HepG2 (cell line): ENCODE data around the gene ADORA2B. TPM values are rescaled to one million over a fixed set of nuclear protein-coding genes. Genes with fewer than 3 reads are reported as not detected.

Source experiments
- ATAC-seq: fragments of 200-7000 bp; cut with Tn5 transposase; 3 replicates; pipeline ENCODE4 v1.9.1; 2020; ENCODE audit warnings: mild to moderate bottlenecking, moderate library complexity
- BruUV-seq: library from RNA; stranded (reverse); fragments of 400-500 nt; replicated peaks from 2 replicates; lab custom pipeline; 2021; lab: Mats Ljungman, UMichigan
- CTCF ChIA-PET: fragments of 300-600 bp; formaldehyde crosslinking; extraction: SDS; loops from one replicate; lab custom pipeline; 2021; ENCODE audit warnings: low total read pairs, inconsistent platforms, low intra/inter-chr PET ratio; lab: Yijun Ruan, JAX
- POLR2A ChIA-PET: fragments of 350-600 bp; sonication (Branson Sonifier 250); formaldehyde crosslinking; loops from one replicate; lab custom pipeline; 2020; ENCODE audit warnings: antibody characterized with exemption, inconsistent platforms; lab: Yijun Ruan, JAX
- DNase-seq: peaks from one replicate; pipeline ENCODE4 v3.0.0-alpha.2; 2015; ENCODE audit warnings: low spot score
- FAIRE-seq: peaks from 3 replicates; lab custom pipeline; 2011; peaks lifted over from hg19 to GRCh38; lab: Jason Lieb, UNC
- H2AFZ ChIP-seq: one replicate; pipeline ENCODE4 v1.6.1; 2011; ENCODE audit warnings: low read length, inconsistent platforms
- H3K27ac ChIP-seq: fragments of 300-600 bp; 3 replicates; pipeline ENCODE4 v1.8.0; 2011; ENCODE audit warnings: mixed run types, mild to moderate bottlenecking, mixed read lengths, low read length, inconsistent platforms; ENCODE audit not compliant: insufficient read depth; ENCODE audit errors: extremely low read length
- H3K27me3 ChIP-seq, 2 experiments: fragments of 200-600 bp in 1 of 2; 2 replicates in 1 of 2; 3 replicates in 1 of 2; pipeline versions ENCODE4 v1.6.0 to v1.8.0; 2011; ENCODE audit warnings: low read length in 2 of 2, mild to moderate bottlenecking in 2 of 2, moderate library complexity in 2 of 2, inconsistent platforms in 1 of 2; ENCODE audit not compliant: insufficient read depth in 2 of 2, control insufficient read depth in 1 of 2
- H3K36me3 ChIP-seq, 2 experiments: fragments of 200-600 bp in 1 of 2; replicated peaks in 1 of 2; 2 replicates in 1 of 2; 3 replicates in 1 of 2; pipeline versions ENCODE4 v1.5.1 to v1.8.0; 2011; ENCODE audit warnings: low read length in 2 of 2, inconsistent platforms in 1 of 2; ENCODE audit not compliant: insufficient read depth in 2 of 2, control insufficient read depth in 1 of 2
- H3K4me1 ChIP-seq: 2 replicates; pipeline ENCODE4 v1.5.1; 2012; ENCODE audit warnings: low read length, inconsistent platforms; ENCODE audit not compliant: insufficient read depth
- H3K4me2 ChIP-seq: 2 replicates; pipeline ENCODE4 v1.6.0; 2011; ENCODE audit warnings: low read depth, low read length, inconsistent platforms
- H3K4me3 ChIP-seq, 3 experiments: fragments of 200-600 bp in 1 of 3; sonication (generic), shearing (Covaris generic) in 1 of 3; replicated peaks in 1 of 3; 2 replicates each; pipeline ENCODE4 v1.5.1; 2011 to 2016; ENCODE audit warnings: low read length in 3 of 3, inconsistent platforms in 2 of 3, low read depth in 2 of 3, mild to moderate bottlenecking in 2 of 3, control low read depth in 1 of 3, mixed read lengths in 1 of 3; ENCODE audit not compliant: insufficient read depth in 1 of 3
- H3K79me2 ChIP-seq: one replicate; pipeline ENCODE4 v1.6.1; 2011; ENCODE audit warnings: low read length, inconsistent platforms; ENCODE audit not compliant: insufficient read depth
- H3K9ac ChIP-seq: 2 replicates; pipeline ENCODE4 v1.6.0; 2011; ENCODE audit warnings: mild to moderate bottlenecking, low read depth, low read length, inconsistent platforms; ENCODE audit not compliant: insufficient read depth
- H3K9me3 ChIP-seq: 2 replicates; pipeline ENCODE4 v1.5.1; 2012; ENCODE audit warnings: mild to moderate bottlenecking, low read length
- H4K20me1 ChIP-seq: 2 replicates; pipeline ENCODE4 v1.6.0; 2011; ENCODE audit warnings: inconsistent platforms, mild to moderate bottlenecking, low read length, moderate library complexity; ENCODE audit not compliant: insufficient read depth
- ZFX ChIP-seq: sonication (generic); formaldehyde crosslinking; IDR thresholded peaks from 2 replicates; pipeline ENCODE4 v1.4.0; 2020; ENCODE audit warnings: mild to moderate bottlenecking, low read depth, missing genetic modification reagents, moderate library complexity
- ZGPAT ChIP-seq: IDR thresholded peaks from 2 replicates; pipeline ENCODE4 v1.6.1; 2016; ENCODE audit warnings: mild to moderate bottlenecking
- ZNF687 ChIP-seq: sonication (generic); formaldehyde crosslinking; IDR thresholded peaks from 2 replicates; pipeline ENCODE4 v1.5.1; 2020; ENCODE audit warnings: mild to moderate bottlenecking, missing genetic modification reagents, moderate library complexity
- WGBS: methylation state at CpG from one replicate; pipeline ENCODE4 v1.1.6; 2017; ENCODE audit warnings: low lambda C conversion rate; 5-methylcytosine and 5-hydroxymethylcytosine counted together
- in situ Hi-C: cut with HindIII; loops from 2 replicates; pipeline ENCODE4 v1.10.0; 2017; ENCODE audit warnings: low pct_unique_long_range_greater_than_20kb; ENCODE audit not compliant: extremely low pct_ligation_motif_present
- intact Hi-C: fragments of 100-400 bp; cut with micrococcal nuclease; formaldehyde crosslinking; loops from one replicate; pipeline ENCODE4 v1.10.0; 2022; ENCODE audit not compliant: unreplicated experiment
- polyA plus RNA-seq, 8 experiments: library from polyadenylated mRNA; depleted of rRNA in 3 of 8; stranded (reverse) in 7 of 8; unstranded in 1 of 8; fragments of >200 nt; fragmentation: Illumina TruSeq in 4 of 8; extraction: Trizol in 4 of 8; gene quantifications; 2 replicates each; pipeline versions ENCODE4 v1.2.1 to v1.2.3, GENCODE V29; 2011 to 2016; ENCODE audit warnings: low read depth in 4 of 8, missing spikeins in 1 of 8, mixed read lengths in 1 of 8; ENCODE audit not compliant: insufficient read depth in 1 of 8
- total RNA-seq, 5 experiments: library from RNA; depleted of rRNA; stranded (reverse); fragments of >200 nt; fragmentation: Illumina TruSeq; extraction: Trizol; gene quantifications; 2 replicates each; pipeline ENCODE4 v1.2.3, GENCODE V29; 2016; ENCODE audit warnings: low read depth in 1 of 5

The ADORA2B gene
- total and polyA plus RNA-seq, 2 of the 13 experiments (the other 11 are each of a cell fraction or from before 2014, with no cell fraction given) = 10.4 to 20.0 TPM

- POLR2A ChIA-PET = interaction anchor here (0.6 kb wide), 1 partner anchor 26 kb away, joined by 3 read pairs; no protein-coding TSS in a partner anchor
- Histone ChIP-seq H3K4me3 (peak overlapping the region; percentile 66 to 83 (median 79); a peak in 4 of 6 replicates), H3K9ac (peak overlapping the region; percentile 68), H3K4me2 (peak overlapping the region; percentile 100), H3K27ac (no peak overlapping the region), H3K9me3 (no peaks in the 10 kb centered on the region), H2AFZ (no peak overlapping the region), H3K4me1 (peaks cover 51% of the 10 kb centered on the region), H3K36me3 (peaks cover 7 to 10% of the 10 kb centered on the region in 2 experiments; a peak in 4 of 5 replicates), H3K27me3 (no peaks in the 10 kb centered on the region; a peak in 3 of 5 replicates), H3K79me2 (peaks cover 28% of the 10 kb centered on the region), H4K20me1 (no peaks in the 10 kb centered on the region)
- CTCF ChIA-PET = no interaction called here
- FAIRE-seq (no peak), DNase-seq (no peak), ATAC-seq (no peak)
- in situ Hi-C loops (loop anchor here (5.0 to 25.0 kb wide), 2 partner anchors 50 to 110 kb away; partner anchors contain the start of genes TTC19 and ZSWIM7), intact Hi-C loops (no loop called here)
- WGBS = 80% methylated on average over 3 of the region's 3 CpGs
- peak; percentile 6; the same call in 1 of the 2 replicates for TF ChIP-seq ZFX (CRISPR knock-in tag)
- 0 out of 2 replicates have a peak, but pooled peaks have one; percentile 4 for TF ChIP-seq ZNF687
- no peak for TF ChIP-seq ZGPAT (CRISPR knock-in tag)
- no TSS peak for BruUV-seq
Measured at GRCh38 chr17:15947271-15947670, 2.3 kb downstream of the ADORA2B start.
